Progenitor cell of endocrine pancreas (in vitro differentiated cells): ENCODE results near the gene HLCS. TPM values are rescaled to one million over a fixed set of nuclear protein-coding genes. Genes with fewer than 3 reads are reported as not detected.

Source experiments
- DNase-seq: peaks from one replicate; pipeline ENCODE4 v3.0.0; 2021; ENCODE audit warnings: low spot score; ENCODE audit not compliant: unreplicated experiment
- H3K27ac Mint-ChIP-seq: 2 replicates; pipeline ENCODE4 v1.8.0; 2021; ENCODE audit warnings: mild to moderate bottlenecking, moderate library complexity, mixed read lengths
- H3K27me3 Mint-ChIP-seq: 2 replicates; pipeline ENCODE4 v1.8.0; 2021; ENCODE audit warnings: mixed read lengths
- H3K36me3 Mint-ChIP-seq: 2 replicates; pipeline ENCODE4 v1.8.0; 2022; ENCODE audit warnings: mixed read lengths; ENCODE audit not compliant: insufficient read depth
- H3K4me1 Mint-ChIP-seq: 2 replicates; pipeline ENCODE4 v1.8.0; 2021; ENCODE audit warnings: low read depth, mixed read lengths
- H3K4me3 Mint-ChIP-seq: 2 replicates; pipeline ENCODE4 v1.8.0; 2021; ENCODE audit warnings: low read depth, mild to moderate bottlenecking, moderate library complexity, mixed read lengths
- H3K9me3 Mint-ChIP-seq: 2 replicates; pipeline ENCODE4 v1.8.0; 2021; ENCODE audit warnings: low read depth, mixed read lengths
- total RNA-seq: library from RNA; stranded (reverse); gene quantifications from 2 replicates; pipeline ENCODE4 v1.2.1, GENCODE V29; 2021
- TF ChIP-seq, protein P1 (sequence below): fragments of 200-600 bp; sonication (generic); IDR thresholded peaks from one replicate; pipeline ENCODE4 v1.5.0; 2021; ENCODE audit warnings: antibody characterized with exemption, mild to moderate bottlenecking; ENCODE audit not compliant: unreplicated experiment

Gene HLCS
- total RNA-seq, 1 donor from 2014 or later, result 34.3 TPM

GRCh38 chr21:36874665-36875064, 91.8 kb downstream of the HLCS start:
- H3K9me3 Mint-ChIP-seq, result peaks cover 18% of the 10 kb centered on the region
- H3K4me3 Mint-ChIP-seq, result no peak overlapping the region
- H3K27me3 Mint-ChIP-seq, result no peaks in the 10 kb centered on the region
- no peak overlapping the region for H3K27ac Mint-ChIP-seq
- H3K36me3 Mint-ChIP-seq, result peaks cover 19% of the 10 kb centered on the region
- no peak for DNase-seq
- H3K4me1 Mint-ChIP-seq, result no peaks in the 10 kb centered on the region
- TF ChIP-seq, protein P1, sequence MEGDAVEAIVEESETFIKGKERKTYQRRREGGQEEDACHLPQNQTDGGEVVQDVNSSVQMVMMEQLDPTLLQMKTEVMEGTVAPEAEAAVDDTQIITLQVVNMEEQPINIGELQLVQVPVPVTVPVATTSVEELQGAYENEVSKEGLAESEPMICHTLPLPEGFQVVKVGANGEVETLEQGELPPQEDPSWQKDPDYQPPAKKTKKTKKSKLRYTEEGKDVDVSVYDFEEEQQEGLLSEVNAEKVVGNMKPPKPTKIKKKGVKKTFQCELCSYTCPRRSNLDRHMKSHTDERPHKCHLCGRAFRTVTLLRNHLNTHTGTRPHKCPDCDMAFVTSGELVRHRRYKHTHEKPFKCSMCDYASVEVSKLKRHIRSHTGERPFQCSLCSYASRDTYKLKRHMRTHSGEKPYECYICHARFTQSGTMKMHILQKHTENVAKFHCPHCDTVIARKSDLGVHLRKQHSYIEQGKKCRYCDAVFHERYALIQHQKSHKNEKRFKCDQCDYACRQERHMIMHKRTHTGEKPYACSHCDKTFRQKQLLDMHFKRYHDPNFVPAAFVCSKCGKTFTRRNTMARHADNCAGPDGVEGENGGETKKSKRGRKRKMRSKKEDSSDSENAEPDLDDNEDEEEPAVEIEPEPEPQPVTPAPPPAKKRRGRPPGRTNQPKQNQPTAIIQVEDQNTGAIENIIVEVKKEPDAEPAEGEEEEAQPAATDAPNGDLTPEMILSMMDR, result no peak

- peaks cover 16% of the 10 kb centered on the region for H3K9me3 Mint-ChIP-seq
- no peak overlapping the region for H3K27ac Mint-ChIP-seq
- no peaks in the 10 kb centered on the region for H3K27me3 Mint-ChIP-seq
- H3K4me1 Mint-ChIP-seq, result no peaks in the 10 kb centered on the region
- no peak overlapping the region for H3K4me3 Mint-ChIP-seq
- H3K36me3 Mint-ChIP-seq, result peaks cover 17% of the 10 kb centered on the region
- TF ChIP-seq, protein P1, result no peak
- no peak for DNase-seq
Measured at GRCh38 chr21:36873513-36873912, 93.0 kb downstream of the HLCS start.

DNA sequence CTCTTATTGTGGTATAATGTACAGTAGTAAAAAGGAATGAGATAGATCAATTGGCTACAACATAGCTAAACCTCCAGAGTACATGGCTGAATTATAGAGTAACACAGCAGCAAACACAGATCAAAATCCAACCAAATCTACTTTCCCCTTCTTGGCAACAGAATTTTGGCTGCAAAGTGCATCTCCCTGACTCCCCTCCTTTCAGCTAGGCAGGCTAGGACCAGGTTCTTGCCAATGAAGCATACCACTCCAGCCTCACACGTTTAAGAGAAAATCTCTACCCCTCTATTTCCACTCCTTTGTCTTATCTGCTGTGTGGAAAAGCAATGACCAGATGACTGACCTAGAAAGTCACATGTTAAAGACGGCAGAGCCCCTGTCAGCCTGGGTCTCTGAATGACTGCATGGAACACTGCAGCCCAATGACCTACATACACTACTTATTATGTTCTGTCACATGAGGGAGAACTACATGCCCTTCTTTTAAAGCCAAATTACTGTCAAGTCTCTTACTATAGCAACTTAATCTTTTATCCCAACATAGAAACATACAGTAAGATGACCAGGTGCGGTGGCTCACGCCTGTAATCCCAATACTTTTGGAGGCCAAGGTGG, 99.1 kb downstream of the HLCS start:
- Mint-ChIP-seq H3K4me1 (peaks cover 8% of the 10 kb centered on the region), H3K4me3 (no peak overlapping the region), H3K9me3 (no peaks in the 10 kb centered on the region), H3K27ac (no peak overlapping the region), H3K27me3 (no peaks in the 10 kb centered on the region), H3K36me3 (peaks cover under 1% of the 10 kb centered on the region)
- TF ChIP-seq, protein P1, result no peak
- DNase-seq, result no peak

- Mint-ChIP-seq H3K27ac (no peak overlapping the region), H3K36me3 (peaks cover 3% of the 10 kb centered on the region), H3K4me1 (peaks cover 13% of the 10 kb centered on the region), H3K9me3 (no peaks in the 10 kb centered on the region), H3K4me3 (no peak overlapping the region), H3K27me3 (no peaks in the 10 kb centered on the region)
- TF ChIP-seq, protein P1, result no peak
- no peak for DNase-seq
Measured at GRCh38 chr21:36866419-36866818, 100.0 kb downstream of the HLCS start.

DNA sequence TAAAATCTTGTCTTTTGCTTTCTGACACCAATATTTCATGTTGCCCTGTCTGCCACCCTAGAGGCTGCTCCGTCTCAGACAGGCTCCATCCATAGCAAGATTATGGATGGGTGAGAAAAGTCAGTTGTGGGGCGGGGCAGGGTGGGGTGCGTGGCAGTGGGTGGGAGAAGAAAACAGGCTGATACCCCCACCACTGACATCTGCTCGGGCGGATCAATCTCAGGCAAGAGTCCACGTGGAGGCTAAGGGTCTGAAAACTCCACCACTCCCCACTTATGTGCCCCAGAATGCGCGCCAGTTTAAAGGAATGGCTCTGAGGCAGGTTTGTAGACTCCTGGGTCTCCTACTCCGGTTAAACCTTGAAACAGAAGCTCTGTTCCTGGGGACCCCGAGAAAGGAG, 101.5 kb downstream of the HLCS start:
- DNase-seq, result no peak
- TF ChIP-seq, protein P1, result no peak
- Mint-ChIP-seq H3K27me3 (no peaks in the 10 kb centered on the region), H3K36me3 (peaks cover 3% of the 10 kb centered on the region), H3K4me3 (no peak overlapping the region), H3K4me1 (peaks cover 25% of the 10 kb centered on the region), H3K27ac (no peak overlapping the region), H3K9me3 (no peaks in the 10 kb centered on the region)
